ENCODE measurements around the gene TMOD3. TPM values are rescaled to one million over a fixed set of nuclear protein-coding genes. Genes with fewer than 3 reads are reported as not detected.
A peak's percentile ranks its signal among the peaks of the same experiment; 100 is the strongest.
"Not testable (repeated sequence)": the region's sequence is repeated elsewhere in the genome, so short reads cannot be mapped to it uniquely, and the experiment has no call there.

Gene TMOD3
- total RNA-seq (2014; rRNA removed; shearing (Covaris generic); ENCODE audit: low replicate concordance): 31.1 and 44.3 TPM in 2 replicates

DNA sequence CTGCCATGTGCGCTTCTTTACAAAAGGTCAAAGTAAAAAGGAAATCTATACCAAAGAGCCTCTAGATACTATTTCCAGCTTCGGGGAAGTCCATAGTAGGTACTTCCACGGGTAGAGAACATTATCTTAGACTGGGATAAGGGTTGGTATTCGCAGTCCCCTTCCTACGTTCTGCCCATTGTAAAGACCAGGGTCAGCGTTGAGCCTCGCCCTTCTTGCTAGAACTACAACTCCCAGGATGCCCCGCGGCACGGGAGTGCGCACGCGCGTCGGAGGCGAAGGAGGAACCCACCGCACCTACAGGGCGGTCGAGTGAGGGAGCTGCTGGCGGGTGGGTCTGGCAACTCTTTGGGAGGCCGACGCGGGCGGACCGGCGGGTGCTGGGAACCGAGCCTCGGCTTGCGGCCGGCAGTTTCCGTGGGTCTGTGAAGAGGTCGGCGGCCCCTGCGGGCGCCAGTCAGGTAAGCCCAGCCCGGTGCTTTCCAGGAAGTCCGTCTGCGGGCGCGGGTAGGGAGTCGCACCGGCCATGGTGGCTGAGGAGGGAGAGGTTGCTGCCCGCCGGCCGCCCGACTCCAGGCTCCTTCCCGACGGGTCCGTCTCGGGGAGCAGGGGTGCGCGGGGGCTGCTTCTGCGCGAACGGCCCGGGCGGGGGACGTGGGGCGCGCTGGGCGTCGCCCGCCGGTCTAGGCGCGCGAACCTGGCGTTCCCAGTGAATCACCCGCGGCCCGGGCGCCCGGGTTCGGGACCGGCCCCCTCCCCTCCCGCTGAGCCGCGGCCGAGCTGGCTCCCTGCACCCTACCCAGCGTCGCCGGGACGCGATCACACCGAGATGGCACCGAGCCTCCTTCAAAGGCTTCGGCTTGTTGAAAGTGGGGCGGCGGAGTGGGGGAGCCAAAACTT is at the start of gene TMOD3:
TMOD3 (plus strand) TSS at position 278 of the 900 bp plus-strand sequence. CDS start 33,232 bp downstream, outside the sequence.
- peak; percentile 86 for DNase-seq (ENCODE audit: low read depth)
- in situ Hi-C loops (cut with HindIII; ENCODE audit: low pct_unique_long_range_greater_than_20kb, low sequenced_read_pairs): no loop called here

DNA sequence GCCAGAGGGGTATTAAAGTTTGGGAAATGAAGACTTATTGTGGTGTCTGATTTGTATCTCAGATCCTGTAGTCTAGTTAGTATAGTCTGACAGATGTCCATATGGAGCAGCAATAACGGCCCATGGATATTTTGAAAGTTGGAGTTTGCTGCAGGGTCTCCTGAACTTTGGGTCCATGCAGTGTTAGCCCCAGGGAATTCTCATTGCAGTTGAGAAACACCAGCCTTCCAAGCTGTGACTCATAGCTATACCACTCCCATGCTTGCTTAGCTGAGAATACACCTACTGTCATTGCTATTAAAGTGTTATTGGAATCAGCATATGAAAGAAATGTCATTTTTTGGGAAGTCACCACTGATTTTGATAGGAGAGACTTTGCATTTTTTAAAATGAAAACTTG is 48.8 kb upstream of the TMOD3 start:
- no peak for DNase-seq (ENCODE audit: low read depth)

DNA sequence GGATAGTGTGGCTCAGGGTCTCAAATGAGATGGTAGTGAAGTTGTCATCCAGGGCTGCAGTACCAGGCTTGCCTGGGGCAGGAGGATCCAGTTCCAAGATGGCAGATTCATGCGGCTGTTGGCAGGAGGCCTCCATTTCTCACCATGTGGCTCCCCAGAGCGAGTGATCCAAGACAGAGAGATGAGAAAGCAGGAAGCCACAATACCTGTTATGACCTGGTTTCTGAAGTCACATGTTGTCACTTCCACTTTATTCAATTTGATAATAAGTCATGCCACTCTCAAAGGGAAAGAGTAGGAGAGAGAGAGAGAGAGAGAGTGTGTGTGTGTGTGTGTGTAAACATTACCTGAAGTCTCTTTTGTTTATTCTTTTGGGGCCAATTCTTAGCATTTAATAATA is 47.9 kb upstream of the TMOD3 start:
- DNase-seq (ENCODE audit: low read depth): no peak
- in situ Hi-C loops (cut with HindIII; ENCODE audit: low pct_unique_long_range_greater_than_20kb, low sequenced_read_pairs): no loop called here

More for the DNA sequence above, 48.8 kb upstream of the TMOD3 start:
- in situ Hi-C loops (cut with HindIII; ENCODE audit: low pct_unique_long_range_greater_than_20kb, low sequenced_read_pairs): no loop called here

DNA sequence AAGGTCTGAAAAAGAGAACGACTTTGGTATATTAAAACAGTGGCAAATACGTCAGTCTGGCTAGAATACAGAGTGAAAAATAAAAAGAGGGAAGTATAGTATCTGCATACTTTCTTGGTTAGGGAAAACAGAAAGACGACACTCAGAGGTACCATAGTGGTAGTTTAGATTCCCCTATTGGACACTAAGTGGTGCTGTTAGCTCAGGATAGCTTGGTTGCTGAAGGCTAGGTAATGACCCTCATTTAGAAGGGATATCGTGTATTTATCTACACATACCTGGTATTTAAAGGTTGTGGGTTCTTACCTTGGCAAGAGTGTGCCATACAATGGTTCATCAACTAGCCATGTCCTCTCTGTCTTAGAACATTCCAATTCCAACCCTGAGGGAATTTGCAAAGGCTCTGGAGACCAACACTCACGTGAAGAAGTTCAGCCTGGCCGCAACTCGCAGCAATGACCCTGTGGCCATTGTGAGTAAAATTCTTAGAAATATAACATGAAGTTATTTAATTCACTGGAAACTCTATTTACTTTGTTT is 47.0 kb upstream of the TMOD3 start:
- in situ Hi-C loops (cut with HindIII; ENCODE audit: low pct_unique_long_range_greater_than_20kb, low sequenced_read_pairs): no loop called here
- DNase-seq (ENCODE audit: low read depth): no peak

DNA sequence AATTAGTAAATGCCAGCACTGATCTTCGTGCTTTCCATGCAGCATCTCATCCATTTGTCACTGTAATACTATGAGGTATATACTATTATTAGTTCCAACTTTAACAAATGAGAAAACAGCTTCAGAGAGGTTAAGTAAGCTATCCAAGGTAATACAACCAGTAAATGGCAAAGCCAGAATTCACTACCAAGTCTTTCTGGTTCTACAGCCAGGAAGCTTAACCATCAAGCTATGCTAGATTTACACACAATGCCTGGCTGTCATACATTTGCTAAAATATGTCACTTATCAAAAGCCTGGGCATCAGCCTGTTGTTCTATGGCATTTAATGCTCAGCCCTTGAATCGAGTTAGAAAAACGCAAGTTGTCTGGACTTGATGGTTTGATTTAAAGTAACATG is 45.5 kb upstream of the TMOD3 start:
- in situ Hi-C loops (cut with HindIII; ENCODE audit: low pct_unique_long_range_greater_than_20kb, low sequenced_read_pairs): no loop called here
- no peak for DNase-seq (ENCODE audit: low read depth)

DNA sequence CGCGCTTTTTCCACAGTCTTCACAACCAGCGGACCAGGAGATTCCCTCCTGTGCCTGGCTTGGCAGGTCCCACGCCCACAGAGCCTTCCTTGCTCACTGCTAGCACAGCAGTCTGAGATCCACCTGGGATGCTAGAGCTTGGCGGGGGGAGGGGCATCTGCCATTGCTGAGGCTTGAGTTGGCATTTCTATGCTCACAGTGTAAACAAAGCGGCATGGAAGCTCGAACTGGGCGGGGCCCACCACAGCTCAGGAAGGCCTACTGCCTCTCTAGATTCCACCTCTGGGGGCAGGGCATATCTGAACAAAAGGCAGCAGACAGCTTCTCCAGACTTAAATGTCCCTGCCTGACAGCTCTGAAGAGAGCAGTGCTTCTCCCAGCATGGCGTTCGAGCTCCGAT is 42.3 kb upstream of the TMOD3 start:
- in situ Hi-C loops (cut with HindIII; ENCODE audit: low pct_unique_long_range_greater_than_20kb, low sequenced_read_pairs): not testable (repeated sequence)
- peak; percentile 64 for DNase-seq (ENCODE audit: low read depth)

DNA sequence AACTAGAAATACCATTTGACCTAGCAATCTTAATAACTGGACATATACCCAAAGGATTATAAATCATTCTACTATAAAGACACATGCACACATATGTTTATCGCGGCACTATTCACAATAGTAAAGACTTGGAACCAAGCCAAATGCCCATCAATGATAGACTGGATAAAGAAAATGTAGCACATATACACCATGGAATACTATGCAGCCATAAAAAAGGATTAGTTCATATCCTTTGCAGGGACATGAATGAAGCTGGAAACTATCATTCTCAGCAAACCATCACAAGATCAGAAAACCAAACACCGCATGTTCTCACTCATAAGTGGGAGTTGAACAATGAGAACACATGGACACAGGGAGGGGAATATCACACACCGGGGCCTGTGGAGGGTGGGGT is 37.0 kb upstream of the TMOD3 start:
- DNase-seq (ENCODE audit: low read depth); in situ Hi-C loops (cut with HindIII; ENCODE audit: low pct_unique_long_range_greater_than_20kb, low sequenced_read_pairs): not testable (repeated sequence)

DNA sequence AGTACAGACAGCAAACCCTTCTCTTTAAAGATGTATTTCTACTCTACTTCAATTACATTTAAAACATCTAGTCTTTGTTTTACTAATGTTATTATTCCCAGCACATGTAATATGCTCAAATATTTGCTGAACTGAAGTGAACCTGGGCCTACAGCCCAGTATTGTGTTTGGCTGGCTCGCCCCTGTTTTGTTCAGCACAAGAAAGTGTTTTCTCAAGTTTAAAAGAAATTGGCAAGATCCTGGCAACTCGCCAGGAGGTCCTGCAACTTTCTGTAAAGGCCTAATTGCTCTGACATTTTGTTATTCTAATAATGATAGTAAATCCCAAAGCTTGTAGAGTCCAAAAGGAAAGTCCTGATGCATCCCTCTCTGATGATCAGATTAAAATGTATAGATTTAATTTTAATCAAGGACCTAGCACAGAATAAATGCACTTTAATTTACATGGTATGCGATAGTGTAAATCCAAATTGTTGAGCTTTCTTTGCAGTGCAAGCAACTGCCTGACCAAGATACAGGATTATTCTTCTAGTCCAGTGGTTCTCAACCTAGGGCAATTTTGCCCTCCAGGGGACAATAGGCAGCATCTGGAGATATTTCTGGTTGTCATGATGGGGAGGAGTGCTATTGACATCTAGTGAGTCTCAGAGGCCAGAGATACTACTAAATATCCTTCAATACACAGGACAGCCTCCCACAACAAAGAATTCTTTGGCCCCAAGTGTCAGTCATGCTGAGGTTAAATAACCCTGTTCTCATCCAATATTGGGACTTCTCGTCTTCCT is 35.7 kb upstream of the TMOD3 start:
- no peak for DNase-seq (ENCODE audit: low read depth)
- in situ Hi-C loops (cut with HindIII; ENCODE audit: low pct_unique_long_range_greater_than_20kb, low sequenced_read_pairs): no loop called here

DNA sequence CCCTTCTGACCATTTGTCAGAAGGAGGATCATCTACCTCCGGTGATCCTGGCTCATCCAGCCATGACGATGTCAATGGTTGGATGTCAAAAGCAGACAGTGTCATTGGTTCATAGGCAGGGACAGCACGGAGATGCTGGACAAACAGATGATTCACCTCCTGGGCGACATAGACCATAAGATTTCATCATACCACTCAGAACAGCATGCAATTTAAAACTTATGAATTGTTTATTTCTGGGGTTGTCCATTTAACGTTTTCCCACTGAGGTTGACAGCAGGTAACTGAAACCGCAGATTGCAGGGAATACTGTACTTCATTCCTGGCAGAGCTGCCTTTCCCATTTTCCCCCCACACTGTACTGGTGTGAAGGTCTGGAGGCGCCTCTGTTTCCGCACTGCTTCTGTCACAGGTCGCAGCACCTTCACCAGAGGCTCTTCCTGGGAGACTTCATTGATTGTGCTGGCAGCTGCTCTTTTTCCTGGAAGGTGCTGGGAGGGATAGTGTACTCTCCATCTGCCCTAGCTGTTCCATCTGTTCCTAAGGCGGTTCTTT is 32.5 kb upstream of the TMOD3 start:
- DNase-seq (ENCODE audit: low read depth): peak; percentile 77

DNA sequence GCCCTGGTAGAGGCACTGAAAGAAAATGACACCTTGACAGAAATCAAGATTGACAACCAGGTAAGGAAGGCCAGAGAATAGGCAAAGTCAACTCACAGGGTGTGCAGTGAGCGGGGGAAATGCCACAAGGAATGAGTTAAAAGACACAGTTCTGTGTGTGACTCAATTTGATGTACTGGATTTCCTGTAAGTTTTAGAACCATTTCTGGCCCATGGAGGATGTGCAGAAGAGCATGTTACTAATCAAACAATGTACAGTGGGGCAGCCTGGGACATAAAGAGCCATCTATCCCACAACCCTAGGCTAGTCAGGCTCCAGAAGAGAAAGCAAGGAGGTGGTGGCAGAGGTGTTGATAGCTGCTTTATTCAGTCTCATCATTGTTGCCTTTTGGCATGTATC is 31.2 kb upstream of the TMOD3 start:
- in situ Hi-C loops (cut with HindIII; ENCODE audit: low pct_unique_long_range_greater_than_20kb, low sequenced_read_pairs): no loop called here

More for the DNA sequence above, 32.5 kb upstream of the TMOD3 start:
- in situ Hi-C loops (cut with HindIII; ENCODE audit: low pct_unique_long_range_greater_than_20kb, low sequenced_read_pairs): no loop called here

DNA sequence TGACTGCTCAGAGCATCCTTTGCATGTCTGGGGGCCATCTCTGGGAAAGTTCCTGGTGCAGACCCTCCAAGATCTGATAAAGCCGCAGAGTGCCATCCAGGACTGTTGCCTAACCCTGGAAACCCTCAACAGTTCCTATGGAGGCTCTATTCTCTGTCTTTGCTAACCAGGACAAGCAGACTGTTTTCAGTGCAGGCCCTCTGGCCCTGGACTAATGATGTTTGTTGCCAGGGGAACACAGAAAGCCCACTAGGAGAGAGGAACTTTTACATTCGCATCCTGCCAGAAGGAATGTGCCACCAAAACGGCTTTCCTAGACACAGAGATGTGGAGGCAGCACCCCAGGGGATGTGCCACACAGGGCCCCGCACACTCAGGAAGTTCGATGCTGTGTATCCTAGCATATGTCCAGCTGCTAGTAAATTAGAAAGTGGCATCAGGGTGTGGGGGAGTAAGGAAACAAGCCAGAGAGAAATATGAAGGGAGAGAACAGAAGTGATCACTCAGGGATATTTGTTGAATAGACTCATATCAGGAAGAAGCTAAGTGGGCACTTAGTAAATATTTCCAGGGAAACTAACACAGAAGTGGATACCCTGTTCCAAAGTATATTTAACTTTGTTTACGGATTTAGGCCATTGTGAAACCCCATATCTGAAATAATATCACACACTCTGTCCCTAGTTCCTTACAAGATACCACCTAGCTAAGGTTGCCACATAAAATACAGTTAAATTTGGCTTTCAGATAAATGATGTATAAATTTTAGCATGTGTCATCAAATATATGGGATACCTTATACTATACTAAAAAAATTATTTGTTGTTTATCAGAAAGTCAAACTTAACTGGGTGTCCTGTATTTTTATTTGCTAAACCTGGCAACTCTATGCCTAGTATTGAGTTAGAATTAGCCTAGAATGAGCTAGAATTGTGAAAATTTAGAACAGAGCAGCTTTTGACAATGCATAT is 29.9 kb upstream of the TMOD3 start:
- no peak for DNase-seq (ENCODE audit: low read depth)
- in situ Hi-C loops (cut with HindIII; ENCODE audit: low pct_unique_long_range_greater_than_20kb, low sequenced_read_pairs): no loop called here

More for the DNA sequence above, 31.2 kb upstream of the TMOD3 start:
- no peak for DNase-seq (ENCODE audit: low read depth)

DNA sequence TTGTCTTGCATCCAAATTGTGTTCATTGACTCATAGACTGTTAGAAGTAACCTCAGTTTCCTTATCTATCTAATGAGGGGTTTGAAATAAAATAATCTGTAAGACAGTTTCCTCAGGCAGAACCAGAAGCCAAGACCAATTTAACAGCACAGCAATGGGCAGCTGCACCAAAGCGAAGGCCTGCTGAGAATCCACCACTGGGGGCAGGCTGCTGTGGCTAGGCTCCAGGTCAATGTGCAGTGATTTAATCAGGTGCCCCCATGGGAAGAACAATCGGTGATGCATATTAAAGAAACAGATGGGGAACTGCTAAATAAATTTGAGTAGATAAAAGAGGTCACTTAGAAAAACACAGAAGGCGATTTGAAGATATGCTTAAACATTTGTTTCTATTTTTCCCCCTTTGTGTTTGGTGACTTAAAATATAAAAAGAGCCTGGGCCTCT is 28.0 kb upstream of the TMOD3 start:
- in situ Hi-C loops (cut with HindIII; ENCODE audit: low pct_unique_long_range_greater_than_20kb, low sequenced_read_pairs): no loop called here
- DNase-seq (ENCODE audit: low read depth): peak; percentile 6

DNA sequence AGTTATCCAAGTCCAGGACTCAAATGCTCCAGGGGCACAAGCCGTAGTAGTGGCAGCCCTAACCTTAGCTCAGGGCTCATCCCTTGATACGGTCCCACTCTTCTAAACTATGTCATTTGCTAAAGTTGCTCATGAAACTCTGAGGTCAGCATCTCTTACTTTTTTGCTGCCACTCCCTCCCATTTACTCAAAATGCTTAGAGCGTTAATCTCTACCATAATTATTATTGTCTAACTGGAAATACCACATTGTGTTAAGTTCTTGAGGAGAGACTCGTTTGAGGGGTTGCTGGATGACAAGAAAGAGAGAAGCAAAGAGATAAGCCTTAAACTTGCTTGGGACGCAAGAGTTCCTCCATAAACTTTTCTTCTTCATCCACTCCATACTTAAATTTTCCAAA is 26.9 kb upstream of the TMOD3 start:
- in situ Hi-C loops (cut with HindIII; ENCODE audit: low pct_unique_long_range_greater_than_20kb, low sequenced_read_pairs): no loop called here
- DNase-seq (ENCODE audit: low read depth): no peak

DNA sequence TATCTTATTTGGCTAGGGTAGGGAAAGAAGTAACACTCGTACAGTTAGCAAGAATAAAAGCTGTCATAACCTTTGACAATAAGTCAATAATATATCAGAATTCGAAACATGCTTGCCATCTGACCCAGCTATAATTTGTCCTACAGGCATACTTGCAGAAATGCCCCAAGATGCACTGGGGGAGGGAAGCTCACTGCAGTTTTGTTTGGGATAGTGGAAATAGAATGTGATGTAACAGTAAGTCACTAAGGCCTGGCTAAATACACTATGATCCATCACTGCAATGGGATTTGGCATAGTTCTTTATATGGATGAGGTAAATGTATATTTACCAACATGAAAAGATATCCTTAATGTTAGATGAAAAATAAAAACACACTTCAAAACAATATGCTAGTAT is 25.5 kb upstream of the TMOD3 start:
- no peak for DNase-seq (ENCODE audit: low read depth)
- in situ Hi-C loops (cut with HindIII; ENCODE audit: low pct_unique_long_range_greater_than_20kb, low sequenced_read_pairs): no loop called here

DNA sequence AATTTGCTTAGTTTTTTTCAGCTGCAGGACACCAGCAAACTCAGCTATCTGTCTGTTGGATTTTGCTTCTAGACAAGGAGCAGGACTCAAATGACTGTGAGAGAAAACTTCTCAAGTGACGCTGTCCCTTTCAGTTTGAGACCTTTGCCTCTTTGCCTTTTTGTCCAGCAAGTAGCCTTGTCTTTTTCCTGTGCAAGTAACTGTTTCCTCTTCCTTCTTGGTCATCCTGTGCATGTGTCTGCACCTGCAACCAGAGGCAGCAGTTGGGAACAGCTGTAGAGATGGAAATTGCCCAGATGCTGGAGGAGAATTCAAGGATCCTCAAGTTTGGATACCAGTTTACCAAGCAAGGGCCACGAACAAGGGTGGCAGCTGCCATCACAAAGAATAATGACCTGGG is 23.3 kb upstream of the TMOD3 start:
- in situ Hi-C loops (cut with HindIII; ENCODE audit: low pct_unique_long_range_greater_than_20kb, low sequenced_read_pairs): no loop called here
- no peak for DNase-seq (ENCODE audit: low read depth)

DNA sequence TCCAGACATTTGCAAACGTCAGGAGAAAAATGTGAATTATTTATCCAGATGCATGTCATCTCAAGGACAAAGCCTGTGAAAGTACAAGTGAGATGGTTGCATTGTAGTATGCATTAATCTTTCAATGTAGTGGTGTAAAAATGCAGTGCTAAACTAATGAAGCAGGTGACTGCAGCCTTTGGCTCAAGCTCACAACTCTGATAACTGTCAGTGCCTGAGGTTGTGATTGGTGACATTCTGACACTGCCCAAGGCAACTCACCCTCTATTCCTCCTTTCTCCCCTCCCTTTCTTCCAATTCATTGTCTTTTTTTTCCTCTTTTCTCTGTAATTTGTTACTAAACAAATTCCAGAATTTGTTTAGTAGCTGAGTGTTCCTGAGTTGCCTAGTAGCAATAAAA is 20.0 kb upstream of the TMOD3 start:
- in situ Hi-C loops (cut with HindIII; ENCODE audit: low pct_unique_long_range_greater_than_20kb, low sequenced_read_pairs): no loop called here
- DNase-seq (ENCODE audit: low read depth): no peak

DNA sequence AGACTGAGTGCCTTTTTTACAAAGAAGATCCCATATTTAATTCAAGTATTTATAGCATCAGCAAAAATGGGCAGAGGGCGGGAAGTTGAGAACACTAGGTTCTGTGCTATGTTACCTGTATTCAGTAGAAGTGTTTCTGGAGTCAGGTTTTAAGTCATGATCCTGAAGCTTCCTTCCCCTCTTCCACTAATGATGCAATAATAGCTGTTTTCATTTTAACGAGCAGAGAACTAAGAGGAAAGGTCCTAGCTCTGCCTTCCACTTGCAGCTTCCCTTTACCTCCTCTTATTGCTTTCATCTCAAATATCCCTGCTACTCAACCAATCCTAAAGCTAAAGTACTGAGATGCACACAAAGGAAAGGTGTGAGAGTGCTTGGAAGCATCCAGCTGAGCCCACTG is 16.9 kb upstream of the TMOD3 start:
- no peak for DNase-seq (ENCODE audit: low read depth)
- in situ Hi-C loops (cut with HindIII; ENCODE audit: low pct_unique_long_range_greater_than_20kb, low sequenced_read_pairs): no loop called here

DNA sequence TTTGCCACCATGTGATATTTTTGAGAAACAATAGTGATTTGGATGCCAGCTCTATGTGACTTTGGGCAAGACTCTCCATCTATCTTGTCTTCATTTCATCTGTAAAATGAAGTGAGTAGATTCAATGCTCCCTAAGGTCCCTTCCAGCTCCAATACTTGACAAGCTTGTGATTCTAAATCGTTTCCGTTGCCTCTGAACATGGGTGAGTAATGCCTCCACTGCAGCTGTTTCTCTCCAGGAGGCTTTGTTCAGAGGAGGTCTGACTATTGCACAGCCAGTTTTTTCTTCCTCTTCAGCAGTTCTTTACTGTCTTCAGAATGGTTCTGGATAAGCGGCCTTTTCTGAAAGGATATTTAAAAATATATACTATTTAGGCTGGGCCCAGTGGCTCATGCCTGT is 14.8 kb upstream of the TMOD3 start:
- in situ Hi-C loops (cut with HindIII; ENCODE audit: low pct_unique_long_range_greater_than_20kb, low sequenced_read_pairs): no loop called here
- DNase-seq (ENCODE audit: low read depth): no peak
